HG02623 (cell line): ENCODE data around the gene PSMD11.

Experiments
- ATAC-seq: cut with Tn5 transposase; IDR thresholded peaks from one replicate; pipeline ENCODE4 v1.9.1; 2021; ENCODE audit warnings: moderate library complexity; ENCODE audit not compliant: unreplicated experiment

PSMD11 gene

GRCh38 chr17:32527146-32527545 lies 82.8 kb downstream of the PSMD11 start:
- ATAC-seq: no peak

DNA sequence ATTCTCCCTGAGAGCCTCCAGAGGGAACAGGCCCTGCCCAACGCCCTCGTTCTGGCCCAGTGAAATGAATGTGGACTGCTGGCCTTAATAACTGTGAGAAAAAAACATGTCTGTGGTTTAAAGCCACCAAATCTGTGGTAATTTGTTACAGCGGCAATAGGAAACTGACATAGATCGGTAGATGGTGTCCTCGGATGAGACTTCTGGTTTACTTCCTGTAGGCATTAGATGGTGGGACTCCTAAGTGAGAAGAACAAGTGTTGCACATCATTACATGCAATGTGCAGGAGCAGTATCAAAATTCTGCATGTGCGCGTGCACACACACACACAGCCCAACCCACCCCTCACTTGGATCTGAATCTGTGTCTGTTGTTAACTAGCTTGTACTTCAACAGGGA lies 84.5 kb downstream of the PSMD11 start:
- no peak for ATAC-seq

DNA sequence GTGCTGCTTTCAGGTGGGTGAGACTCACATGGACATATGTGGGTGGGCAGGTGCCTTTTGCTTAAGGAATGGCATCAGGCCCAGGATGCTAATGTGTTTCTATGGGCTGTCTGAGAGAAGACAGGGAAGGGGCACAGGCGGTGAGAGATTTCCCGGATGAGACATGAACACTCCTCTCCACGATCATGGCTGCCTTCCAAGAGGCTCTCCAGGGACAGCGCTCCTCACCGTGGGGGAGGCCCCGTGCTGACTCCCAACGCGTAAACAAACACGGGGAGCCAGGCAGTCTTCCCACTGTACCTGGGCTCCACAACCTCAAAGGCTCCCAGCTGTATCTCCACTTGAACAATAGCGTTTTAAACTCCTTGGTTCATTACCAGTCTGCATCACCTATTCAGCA lies 85.3 kb downstream of the PSMD11 start:
- no peak for ATAC-seq
